Activated CD4-positive, alpha-beta memory T cell treated with anti-CD3 and anti-CD28 coated beads, Interleukin-2, amount 10 ng/mL, durations not matched to agents 7 days and 5 days (primary cell): Measurements from ENCODE around the gene FZR1. TPM values are rescaled to one million over a fixed set of nuclear protein-coding genes. Genes with fewer than 3 reads are reported as not detected.

Source experiments
- CTCF ChIA-PET: fragments of 350-600 bp; sonication (Branson Sonifier 250); formaldehyde crosslinking; loops from one replicate; lab custom pipeline; 2021; ENCODE audit warnings: antibody characterized with exemption, inconsistent platforms; lab: Charles Lee
- POLR2A ChIA-PET: fragments of 350-600 bp; sonication (Branson Sonifier 250); formaldehyde crosslinking; loops from one replicate; lab custom pipeline; 2021; ENCODE audit warnings: antibody characterized with exemption; lab: Charles Lee
- DNase-seq: peaks from one replicate; pipeline ENCODE4 v3.0.0-alpha.2; 2020
- H3K27ac Mint-ChIP-seq: one replicate; pipeline ENCODE4 v1.8.0; 2021; ENCODE audit warnings: mild to moderate bottlenecking, mixed read lengths
- H3K27me3 Mint-ChIP-seq: one replicate; pipeline ENCODE4 v1.8.0; 2021; ENCODE audit warnings: mixed read lengths
- H3K36me3 Mint-ChIP-seq: one replicate; pipeline ENCODE4 v1.8.0; 2021; ENCODE audit warnings: low read depth, mixed read lengths
- H3K4me1 Mint-ChIP-seq: one replicate; pipeline ENCODE4 v1.8.0; 2021; ENCODE audit warnings: mixed read lengths
- H3K4me3 Mint-ChIP-seq: one replicate; pipeline ENCODE4 v1.8.0; 2021; ENCODE audit warnings: mild to moderate bottlenecking, mixed read lengths
- H3K9me3 Mint-ChIP-seq: one replicate; pipeline ENCODE4 v1.8.0; 2021; ENCODE audit warnings: mixed read lengths
- total RNA-seq, 2 experiments: library from RNA; stranded (reverse); gene quantifications; one replicate each; pipeline ENCODE4 v1.2.3, GENCODE V29; 2021

Gene FZR1
- total RNA-seq, 2 experiments from 2014 or later: 72.2 to 75.6 TPM

GRCh38 chr19:3585301-3586126 is 79.4 kb downstream of the FZR1 start, which contains the start of gene GIPC3:
GIPC3 (plus strand) TSS chr19:3585478; CDS start chr19:3585598, 120 bp downstream.
- no peak within 1 kb of the TSS for H3K27ac Mint-ChIP-seq
- POLR2A ChIA-PET: no interaction called here
- DNase-seq: no peak
- H3K4me1 Mint-ChIP-seq: no peaks in the 10 kb centered on the region
- CTCF ChIA-PET: interaction anchor here (0.5 to 0.8 kb wide), 3 partner anchors 77 to 887 kb away, joined by 3 to 5 read pairs (median 3); no protein-coding TSS in a partner anchor
- H3K36me3 Mint-ChIP-seq: no peaks in the 10 kb centered on the region
- no peak within 1 kb of the TSS for H3K4me3 Mint-ChIP-seq
- peaks cover 4% of the 10 kb centered on the region for H3K27me3 Mint-ChIP-seq
- H3K9me3 Mint-ChIP-seq: peaks cover 3% of the 10 kb centered on the region

GRCh38 chr19:3586127-3586626 is 80.1 kb downstream of the FZR1 start:
- Mint-ChIP-seq H3K4me1 (no peaks in the 10 kb centered on the region), H3K4me3 (no peak overlapping the region), H3K36me3 (no peaks in the 10 kb centered on the region), H3K9me3 (peaks cover 7% of the 10 kb centered on the region), H3K27ac (no peak overlapping the region), H3K27me3 (peaks cover 4% of the 10 kb centered on the region)
- DNase-seq: no peak
- CTCF ChIA-PET: no interaction called here
- POLR2A ChIA-PET: no interaction called here

- no peak overlapping the region for H3K4me3 Mint-ChIP-seq
- H3K4me1 Mint-ChIP-seq: no peaks in the 10 kb centered on the region
- DNase-seq: no peak
- POLR2A ChIA-PET: no interaction called here
- peaks cover 4% of the 10 kb centered on the region for H3K27me3 Mint-ChIP-seq
- no peaks in the 10 kb centered on the region for H3K36me3 Mint-ChIP-seq
- no peak overlapping the region for H3K27ac Mint-ChIP-seq
- CTCF ChIA-PET: no interaction called here
- peaks cover 7% of the 10 kb centered on the region for H3K9me3 Mint-ChIP-seq
Observed at GRCh38 chr19:3586707-3587346, 80.7 kb downstream of the FZR1 start.

Other genes with a start within 250 kb of the FZR1 start
- gene NFIC, start 139.7 kb upstream of the FZR1 start, total RNA-seq: 10 to 100 TPM; 12.6 to 13.1 TPM
- not detected for gene SMIM24, start 25.8 kb upstream of the FZR1 start, total RNA-seq
- gene SMIM44, start 22.9 kb upstream of the FZR1 start, total RNA-seq: not detected
- 10 to 100 TPM; 11.1 to 11.8 TPM for gene DOHH, start 5.6 kb upstream of the FZR1 start, total RNA-seq
- gene TEKTIP1, start 32.9 kb downstream of the FZR1 start, total RNA-seq: 1 to 10 TPM; 4.3 to 6.6 TPM
- 10 to 100 TPM; 51.4 to 55.1 TPM for gene MFSD12, start 51.3 kb downstream of the FZR1 start, total RNA-seq
- gene HMG20B, start 66.6 kb downstream of the FZR1 start, total RNA-seq: 10 to 100 TPM; 52.9 to 53.4 TPM
- gene GIPC3, start 79.2 kb downstream of the FZR1 start, total RNA-seq: under 1 TPM; 0.15 to 0.20 TPM
- gene TBXA2R, start 100.6 kb downstream of the FZR1 start, total RNA-seq: under 1 TPM; 0.20 to 0.23 TPM
- 10 to 100 TPM; 20.5 to 21.6 TPM for gene CACTIN, start 120.5 kb downstream of the FZR1 start, total RNA-seq
- gene PIP5K1C, start 194.2 kb downstream of the FZR1 start, total RNA-seq: 10 to 100 TPM; 18.3 to 19.6 TPM
- gene TJP3, start 202.1 kb downstream of the FZR1 start, total RNA-seq: 1 to 10 TPM; 1.4 to 1.7 TPM